Measurements from ENCODE around the gene TNS1.
A peak's percentile ranks its signal among the peaks of the same experiment; 100 is the strongest.

TNS1 gene

GRCh38 chr2:217998926-217999594, 3.7 kb downstream of the TNS1 start:
- no peak for DNase-seq (ENCODE audit: low read depth)

GRCh38 chr2:217997510-217997909, 5.3 kb downstream of the TNS1 start:
- no peak for DNase-seq (ENCODE audit: low read depth)

- DNase-seq (ENCODE audit: low read depth), result no peak
Observed at GRCh38 chr2:217996361-217996760, 6.4 kb downstream of the TNS1 start.

GRCh38 chr2:217995731-217996231, 7.0 kb downstream of the TNS1 start:
- no peak for DNase-seq (ENCODE audit: low read depth)

- DNase-seq (ENCODE audit: low read depth), result no peak
Observed at GRCh38 chr2:217994776-217995274, 8.0 kb downstream of the TNS1 start.

- DNase-seq (ENCODE audit: low read depth), result peak; percentile 30
Observed at GRCh38 chr2:217993817-217994463, 8.9 kb downstream of the TNS1 start.

- no peak for DNase-seq (ENCODE audit: low read depth)
Observed at GRCh38 chr2:217993138-217993537, 9.7 kb downstream of the TNS1 start.

DNA sequence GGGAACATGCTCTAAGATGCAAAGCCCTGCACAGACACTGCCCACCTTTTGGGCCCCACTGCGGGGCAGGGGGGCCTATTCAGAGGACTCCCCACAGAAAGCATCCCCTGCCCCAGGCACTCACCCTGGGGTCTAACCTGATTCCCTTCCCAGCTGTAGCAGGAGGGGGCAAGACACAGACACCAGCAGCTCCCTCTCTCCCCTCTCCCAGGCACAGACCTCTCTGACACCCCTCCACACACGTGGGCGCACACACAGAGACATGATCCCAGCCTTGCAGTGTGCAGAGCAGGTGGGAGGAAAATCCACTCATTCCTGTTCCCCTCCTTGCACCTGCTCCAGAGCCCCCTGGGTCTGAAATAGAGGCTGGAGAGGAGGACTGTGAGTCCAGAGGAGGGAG, 10.7 kb downstream of the TNS1 start:
- no peak for DNase-seq (ENCODE audit: low read depth)

GRCh38 chr2:217990791-217991465, 11.9 kb downstream of the TNS1 start:
- DNase-seq (ENCODE audit: low read depth), result no peak

DNA sequence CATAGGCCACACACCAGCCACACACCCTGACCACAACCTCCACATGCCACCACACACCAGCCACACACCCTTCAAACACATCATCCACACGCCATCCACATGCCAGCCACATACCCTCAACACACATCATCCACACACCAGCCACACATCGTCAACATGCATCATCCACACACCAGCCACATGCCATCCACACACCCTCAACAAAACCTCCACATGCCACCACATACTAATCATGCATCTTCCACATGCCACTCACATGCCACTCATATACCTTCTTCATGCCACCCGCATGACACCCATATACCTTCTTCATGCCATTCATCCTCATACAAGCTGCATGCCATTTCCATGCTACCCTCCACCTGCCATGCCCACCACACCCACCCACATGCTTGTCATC, 12.4 kb downstream of the TNS1 start:
- DNase-seq (ENCODE audit: low read depth), result no peak

DNA sequence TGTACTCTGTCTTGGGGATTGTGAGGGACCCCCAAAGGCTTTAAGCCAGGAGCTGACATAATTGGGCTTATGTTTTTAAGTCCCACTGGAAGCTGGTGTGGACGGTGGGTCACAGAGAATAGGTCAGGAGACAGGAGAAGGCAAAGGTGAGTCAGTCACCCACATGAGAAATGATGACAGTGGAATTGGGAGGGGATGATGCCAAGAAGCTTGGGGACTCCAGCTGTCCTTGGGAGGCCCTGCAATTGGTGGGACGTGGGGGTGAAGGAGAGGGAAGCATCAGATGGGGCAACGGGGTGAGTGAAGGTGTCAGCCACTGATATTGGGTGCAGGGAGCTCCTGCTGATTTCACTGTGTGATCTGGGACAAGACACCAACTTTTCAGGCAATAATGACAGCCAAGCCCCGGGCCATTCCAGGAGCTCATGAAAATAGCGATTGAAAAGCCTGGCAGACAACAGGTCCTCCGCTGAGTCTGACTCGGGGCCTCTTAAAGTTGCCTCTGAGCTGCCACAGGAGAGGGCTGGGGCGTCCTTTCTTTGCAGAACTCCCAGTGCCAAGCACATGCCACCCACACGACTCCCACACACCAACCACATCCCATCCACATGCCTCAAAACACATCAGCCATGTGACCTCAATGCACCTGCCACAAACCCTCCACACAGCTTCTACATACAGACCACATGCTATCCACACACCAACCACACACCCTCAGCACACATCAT, 13.4 kb downstream of the TNS1 start:
- no peak for DNase-seq (ENCODE audit: low read depth)

- DNase-seq (ENCODE audit: low read depth), result no peak
Observed at GRCh38 chr2:217988840-217989204, 14.0 kb downstream of the TNS1 start.

GRCh38 chr2:217988014-217988839, 14.6 kb downstream of the TNS1 start:
- DNase-seq (ENCODE audit: low read depth), result peak; percentile 6

DNA sequence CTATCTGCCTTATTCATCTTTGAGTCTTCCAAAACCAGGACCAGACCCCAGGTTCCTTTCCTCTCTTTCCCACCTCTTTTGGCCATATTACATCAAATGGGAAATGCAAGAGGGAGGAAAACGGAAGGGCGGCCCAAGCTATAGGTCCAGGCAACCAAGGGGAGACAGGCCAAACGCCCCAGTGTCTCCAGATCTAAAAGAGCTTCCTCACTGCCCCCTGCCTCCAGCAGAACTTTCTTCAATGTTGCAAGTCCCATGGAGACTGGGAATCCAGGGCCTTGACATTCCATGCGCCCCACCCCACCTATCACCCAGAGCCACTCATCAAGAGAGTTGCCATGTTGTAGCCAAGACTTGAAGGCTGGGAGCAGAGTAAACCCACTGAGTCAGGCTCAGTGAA, 15.4 kb downstream of the TNS1 start:
- no peak for DNase-seq (ENCODE audit: low read depth)

DNA sequence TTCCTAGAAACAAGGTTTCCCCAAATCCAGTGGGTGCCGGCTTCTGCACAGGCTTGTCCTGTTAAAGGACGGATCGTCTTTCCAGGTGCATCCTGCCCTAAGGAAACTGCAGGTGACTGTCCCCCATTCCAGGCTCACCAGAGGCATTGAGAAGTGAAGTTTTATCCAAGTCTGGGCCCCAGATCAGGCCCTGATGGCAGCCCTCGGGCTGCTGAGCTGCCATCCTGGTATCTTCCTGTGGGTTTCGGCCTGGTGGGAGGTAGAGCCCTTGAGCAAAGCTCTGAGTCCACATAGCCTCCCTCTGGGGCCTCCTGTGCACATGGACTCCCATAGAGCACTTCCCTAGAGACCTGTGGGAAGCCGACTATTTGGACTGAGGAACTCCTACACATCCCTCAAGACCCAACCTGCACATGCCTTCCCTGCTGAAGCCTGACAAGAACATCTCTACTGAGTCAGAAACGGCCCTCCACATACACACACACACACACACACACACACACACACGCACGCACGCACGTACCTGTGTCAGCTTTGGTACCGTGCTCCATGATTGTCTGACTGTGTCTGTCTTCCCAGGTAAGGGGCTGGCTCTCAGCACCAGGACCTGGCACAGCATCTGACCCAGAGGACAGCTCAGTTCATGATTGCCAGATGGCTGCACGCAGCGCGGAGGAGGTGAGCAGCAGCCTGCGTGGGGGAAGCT, 16.4 kb downstream of the TNS1 start:
- no peak for DNase-seq (ENCODE audit: low read depth)

GRCh38 chr2:217983276-217984233, 19.2 kb downstream of the TNS1 start:
- no peak for DNase-seq (ENCODE audit: low read depth)

DNA sequence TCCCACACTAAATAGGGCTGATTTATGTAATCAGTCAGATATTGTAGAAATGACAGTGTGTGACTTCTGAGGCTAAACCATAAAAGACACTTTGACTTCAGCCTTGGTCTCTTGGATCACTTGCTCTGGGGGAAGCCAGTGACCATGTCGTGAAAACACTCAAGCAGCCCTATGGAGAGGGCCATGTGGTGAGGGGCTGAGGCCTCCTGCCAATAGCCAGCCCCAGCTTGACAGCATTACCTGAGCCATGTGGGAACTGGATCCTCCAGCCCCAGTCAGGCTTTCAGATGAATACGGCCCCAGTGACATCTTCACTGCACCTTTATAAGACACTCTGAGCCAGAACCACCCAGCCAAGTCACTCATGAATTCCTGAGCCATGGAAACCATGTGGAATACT, 20.8 kb downstream of the TNS1 start:
- no peak for DNase-seq (ENCODE audit: low read depth)

GRCh38 chr2:217981084-217981730, 21.6 kb downstream of the TNS1 start:
- no peak for DNase-seq (ENCODE audit: low read depth)

- DNase-seq (ENCODE audit: low read depth), result no peak
Observed at GRCh38 chr2:217980591-217980990, 22.2 kb downstream of the TNS1 start.
